Heart left ventricle (tissue), 16 donors: ENCODE results near the gene TMEM163. TPM values are rescaled to one million over a fixed set of nuclear protein-coding genes. Genes with fewer than 3 reads are reported as not detected.

Experiments used
- ATAC-seq, 4 donors: fragments of 200-7000 bp; cut with Tn5 transposase; one replicate each; pipeline ENCODE4 v1.9.1; 2020 to 2022; ENCODE audit warnings: moderate library complexity in 4 of 4, mild to moderate bottlenecking in 3 of 4, moderate number of reproducible peaks in 1 of 4
- DNase-seq, 5 donors: peaks; one replicate each; pipeline ENCODE4 v3.0.0-alpha.2; 2020
- H3K27ac ChIP-seq, 12 donors: fragments of 200-600 bp; sonication (generic) in 4 of 12; one replicate each; pipeline versions ENCODE4 v1.5.0 to v1.8.0; 2016 to 2022; ENCODE audit warnings: mild to moderate bottlenecking in 2 of 12
- H3K27me3 ChIP-seq, 9 donors: fragments of 200-600 bp; sonication (generic) in 2 of 9; one replicate each; pipeline versions ENCODE4 v1.5.1 to v1.8.0; 2016 to 2022; ENCODE audit warnings: mild to moderate bottlenecking in 3 of 9
- H3K36me3 ChIP-seq, 9 donors: fragments of 200-600 bp; sonication (generic) in 2 of 9; one replicate each; pipeline versions ENCODE4 v1.5.0 to v1.8.0; 2018 to 2022; ENCODE audit warnings: mild to moderate bottlenecking in 2 of 9
- H3K4me1 ChIP-seq, 12 donors: fragments of 200-600 bp; sonication (generic) in 4 of 12; one replicate each; pipeline versions ENCODE4 v1.5.0 to v1.8.0; 2016 to 2022; ENCODE audit warnings: mild to moderate bottlenecking in 3 of 12
- H3K4me3 ChIP-seq, 12 donors: fragments of 200-600 bp; sonication (generic) in 4 of 12; one replicate each; pipeline versions ENCODE4 v1.5.0 to v1.8.0; 2017 to 2022; ENCODE audit warnings: mild to moderate bottlenecking in 9 of 12, moderate library complexity in 4 of 12
- H3K9me3 ChIP-seq, 12 donors: fragments of 200-600 bp; sonication (generic) in 4 of 12; one replicate each; pipeline versions ENCODE4 v1.5.0 to v1.8.0; 2016 to 2022; ENCODE audit warnings: mild to moderate bottlenecking in 1 of 12
- CTCF ChIP-seq, 12 donors: fragments of 200-600 bp; sonication (generic) in 4 of 12; IDR thresholded peaks; one replicate each; pipeline versions ENCODE4 v1.5.0 to v1.8.0; 2018 to 2022; ENCODE audit warnings: antibody characterized with exemption in 12 of 12, mild to moderate bottlenecking in 5 of 12
- POLR2A ChIP-seq, 2 donors: fragments of 450-650 bp; IDR thresholded peaks; one replicate each; pipeline ENCODE4 v1.6.1; 2017; ENCODE audit warnings: antibody characterized with exemption in 2 of 2, mild to moderate bottlenecking in 2 of 2, moderate library complexity in 2 of 2
- WGBS, 4 donors: extraction: QIAGEN DNeasy Blood & Tissue Kit in 2 of 4; methylation state at CpG; one replicate each; pipeline versions ENCODE4 v1.1.5 to v1.1.7; 2013 to 2018; 5-methylcytosine and 5-hydroxymethylcytosine counted together
- intact Hi-C, 10 donors: fragments of 100-400 bp; cut with DNase I; formaldehyde crosslinking; loops; one replicate each; pipeline versions ENCODE4 v1.11.1 to v1.14.2; 2022
- polyA plus RNA-seq, 2 donors: library from polyadenylated mRNA; stranded (reverse); fragments of 200-250 nt; gene quantifications; one replicate each; pipeline ENCODE4 v1.2.3, GENCODE V29; 2013
- total RNA-seq, 9 donors: library from RNA; depleted of rRNA in 2 of 9; stranded (reverse); fragments of >200 nt in 2 of 9; fragmentation: NEBNext Ultra II Directional in 3 of 9; extraction: Animal tissue kit (Norgen Biotek cat#: 25700) in 3 of 9; gene quantifications; one replicate each; pipeline versions ENCODE4 v1.1.0 to v1.2.4, GENCODE V29; 2016 to 2023
- donor health status: ischemic (EF 13 %, LVEDD 7.1; RV severe dilation, severe dysfunction).
- donor health status: healthy with polysubstance abuse.
- donor health status: DM: no; HTN: yes; CAD: no.
- donor health status: DM: no; HTN: no; CAD: no.
- donor health status: ischemic (EF 25% LVEDD 6.9; RV normal size, moderate dysfunction).
- donor health status: ischemic (EF 25% LVEDD 5.7; RV mildly dilated, moderate dysfunction).
- donor health status: healthy.
- donor health status: DM: yes; HTN: yes; CAD: no.
- donor health status: ischemic (EF 35%, LVEDD 5.7; RV mildly dilated, moderate dysfunction).
- donor health status: nonischemic (EF 11% LVEDD 7.7; RV severe dilation, severe dysfunction).
- donor health status: DM: yes; HTN: yes; CAD: no.
- donor health status: PGD.
- donor health status: ischemic (EF 29% LVEDD 5.4; RV normal size, mild dysfunction).
- donor health status: nonischemic (EF 23%, LVEDD 6.1; RV moderate dilation, normal function).

The TMEM163 gene
- total and polyA plus RNA-seq, 11 donors, result 0.14 to 1.4 (median 0.47) TPM

GRCh38 chr2:134665727-134666506 lies 52.9 kb downstream of the TMEM163 start:
- DNase-seq (no peak), ATAC-seq (no peak)
- Histone ChIP-seq H3K4me3 (no peak overlapping the region), H3K4me1 (peaks cover 0 to 20% (median 0%) of the 10 kb centered on the region in 12 donors), H3K36me3 (no peaks in the 10 kb centered on the region), H3K27me3 (peaks cover 0 to 6% (median 0%) of the 10 kb centered on the region in 9 donors), H3K27ac (no peak overlapping the region), H3K9me3 (no peaks in the 10 kb centered on the region)
- TF ChIP-seq POLR2A (IDR thresholded peaks at IDR 0.05), result no peak
- no peak for TF ChIP-seq CTCF (IDR thresholded peaks at IDR 0.05)
- whole genome bisulfite sequencing, 4 donors, result 72 to 80% (median 79%) methylated on average over 7 of the region's 7 CpGs
- intact Hi-C loops, result no loop called here

- no peak for TF ChIP-seq CTCF (IDR thresholded peaks at IDR 0.05)
- TF ChIP-seq POLR2A (IDR thresholded peaks at IDR 0.05), result no peak
- Histone ChIP-seq H3K27ac (no peak overlapping the region), H3K4me1 (no peaks in the 10 kb centered on the region), H3K36me3 (no peaks in the 10 kb centered on the region), H3K27me3 (peaks cover 0 to 6% (median 0%) of the 10 kb centered on the region in 9 donors), H3K4me3 (no peak overlapping the region), H3K9me3 (no peaks in the 10 kb centered on the region)
- whole genome bisulfite sequencing, 4 donors, result 66 to 77% (median 69%) methylated on average over 7 to 8 of the region's 8 CpGs
- intact Hi-C loops, result no loop called here
- no peak for DNase-seq
- ATAC-seq, result no peak
Measured at GRCh38 chr2:134663451-134664450, 55.0 kb downstream of the TMEM163 start.

GRCh38 chr2:134662751-134663150 lies 56.0 kb downstream of the TMEM163 start:
- TF ChIP-seq POLR2A (IDR thresholded peaks at IDR 0.05), result no peak
- no peak for TF ChIP-seq CTCF (IDR thresholded peaks at IDR 0.05)
- Histone ChIP-seq H3K27ac (no peak overlapping the region), H3K4me3 (no peak overlapping the region), H3K36me3 (no peaks in the 10 kb centered on the region), H3K9me3 (no peaks in the 10 kb centered on the region), H3K4me1 (no peaks in the 10 kb centered on the region), H3K27me3 (peaks cover 0 to 6% (median 0%) of the 10 kb centered on the region in 9 donors)
- intact Hi-C loops, result no loop called here
- no peak for ATAC-seq
- DNase-seq, result no peak
- 86 to 100% (median 93%) methylated on average over 1 of the region's 1 CpG for WGBS, 4 donors
